ENCODE results near the gene CHST1.

The CHST1 gene

DNA sequence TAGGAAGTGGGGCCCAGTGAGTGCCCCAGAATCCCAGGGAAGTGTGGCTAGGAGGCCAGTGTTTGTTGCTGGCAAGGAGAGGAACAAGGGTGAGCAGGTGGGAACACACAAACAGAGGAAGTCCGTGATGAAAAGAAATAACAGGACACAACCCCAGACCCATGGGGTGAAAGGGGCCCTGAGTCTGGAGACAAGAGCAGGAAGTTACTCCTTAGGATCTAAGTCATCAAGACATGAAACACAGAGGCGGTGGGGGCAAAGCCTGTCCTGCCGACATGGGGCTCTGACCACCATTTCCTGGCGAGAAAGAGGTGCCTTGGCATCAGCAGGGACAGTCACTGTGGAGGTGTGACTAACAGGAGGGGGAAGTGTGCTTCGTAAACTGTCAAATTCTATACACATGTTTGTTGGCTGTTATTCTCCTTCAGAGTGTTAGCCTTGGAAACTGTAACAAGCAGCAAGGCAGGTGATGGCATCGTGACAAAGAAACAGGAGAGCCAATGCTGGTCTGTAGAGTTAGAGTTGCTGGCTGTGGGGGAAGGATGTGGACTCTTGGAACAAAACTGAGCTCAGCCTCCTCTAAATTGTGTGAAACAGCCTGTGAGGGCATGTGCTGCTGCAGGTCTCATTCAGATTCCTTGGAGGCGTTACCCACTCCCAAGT lies 21.7 kb downstream of the CHST1 start:
- no peak overlapping the region for H3K9ac ChIP-seq (ENCODE audit: low read depth in 1 of 2, low read length in 2 of 2)
- H3K9me3 ChIP-seq (ENCODE audit: control insufficient read depth in 1 of 2, low read length in 2 of 2): no peaks in the 10 kb centered on the region
- no peaks in the 10 kb centered on the region for H3K4me1 ChIP-seq (ENCODE audit: control insufficient read depth in 1 of 2, insufficient read depth in 2 of 2, low read length in 2 of 2)
- H3K27ac ChIP-seq (ENCODE audit: low read depth, low read length): no peak overlapping the region
- no peak overlapping the region for H3K4me3 ChIP-seq (ENCODE audit: low read depth in 1 of 2, low read length in 2 of 2)
- H3K27me3 ChIP-seq (ENCODE audit: control insufficient read depth in 1 of 2, insufficient read depth in 2 of 2, low read length in 2 of 2): no peaks in the 10 kb centered on the region
- H3K36me3 ChIP-seq (ENCODE audit: control insufficient read depth in 1 of 2, insufficient read depth in 2 of 2, low read length in 2 of 2): no peaks in the 10 kb centered on the region

DNA sequence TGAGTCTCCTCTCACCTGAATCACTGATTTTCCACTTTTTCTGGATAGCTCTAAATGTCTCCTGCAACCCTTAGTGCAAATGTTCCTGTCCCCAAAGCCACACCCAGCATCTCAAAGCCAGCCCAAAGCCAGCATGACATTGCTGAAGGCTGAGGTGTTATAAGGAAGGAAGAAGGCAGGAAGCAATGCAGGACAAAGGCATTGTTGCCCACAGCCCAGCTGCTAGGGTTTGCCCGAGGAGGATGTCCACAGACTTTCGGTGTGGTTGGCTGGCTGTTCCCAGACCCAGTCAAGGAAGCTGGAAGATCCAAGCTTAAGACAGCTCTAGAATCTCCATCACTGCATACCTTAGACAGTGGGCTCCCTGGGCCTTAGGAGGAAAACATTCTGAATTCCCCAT lies 23.5 kb downstream of the CHST1 start:
- no peaks in the 10 kb centered on the region for H3K4me1 ChIP-seq (ENCODE audit: control insufficient read depth in 1 of 2, insufficient read depth in 2 of 2, low read length in 2 of 2)
- no peaks in the 10 kb centered on the region for H3K36me3 ChIP-seq (ENCODE audit: control insufficient read depth in 1 of 2, insufficient read depth in 2 of 2, low read length in 2 of 2)
- H3K9ac ChIP-seq (ENCODE audit: low read depth in 1 of 2, low read length in 2 of 2): no peak overlapping the region
- no peak overlapping the region for H3K27ac ChIP-seq (ENCODE audit: low read depth, low read length)
- no peak overlapping the region for H3K4me3 ChIP-seq (ENCODE audit: low read depth in 1 of 2, low read length in 2 of 2)
- no peaks in the 10 kb centered on the region for H3K9me3 ChIP-seq (ENCODE audit: control insufficient read depth in 1 of 2, low read length in 2 of 2)
- no peaks in the 10 kb centered on the region for H3K27me3 ChIP-seq (ENCODE audit: control insufficient read depth in 1 of 2, insufficient read depth in 2 of 2, low read length in 2 of 2)

DNA sequence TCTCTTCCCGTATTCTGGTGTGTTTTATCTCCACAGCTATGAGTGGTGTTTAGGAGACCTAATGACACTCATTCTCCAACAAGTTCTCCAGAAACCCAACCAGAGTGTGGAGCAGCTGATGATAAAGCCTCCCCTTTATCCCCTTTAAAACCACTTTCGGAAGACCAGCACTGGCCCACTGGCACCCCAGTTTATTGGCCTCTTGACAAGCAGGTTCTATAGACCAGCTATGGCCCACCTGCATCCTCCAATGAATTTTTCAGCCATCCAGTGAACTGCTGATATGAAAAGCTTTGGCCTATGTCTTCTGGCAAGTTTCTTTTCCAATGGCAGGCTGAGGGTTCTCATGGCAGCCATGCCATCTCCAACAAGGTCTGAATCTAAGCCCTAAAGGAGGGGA lies 27.4 kb downstream of the CHST1 start:
- Histone ChIP-seq H3K36me3 (ENCODE audit: control insufficient read depth in 1 of 2, insufficient read depth in 2 of 2, low read length in 2 of 2) (no peaks in the 10 kb centered on the region), H3K9me3 (ENCODE audit: control insufficient read depth in 1 of 2, low read length in 2 of 2) (no peaks in the 10 kb centered on the region), H3K4me3 (ENCODE audit: low read depth in 1 of 2, low read length in 2 of 2) (no peak overlapping the region), H3K27me3 (ENCODE audit: control insufficient read depth in 1 of 2, insufficient read depth in 2 of 2, low read length in 2 of 2) (no peaks in the 10 kb centered on the region), H3K27ac (ENCODE audit: low read depth, low read length) (no peak overlapping the region), H3K9ac (ENCODE audit: low read depth in 1 of 2, low read length in 2 of 2) (no peak overlapping the region), H3K4me1 (ENCODE audit: control insufficient read depth in 1 of 2, insufficient read depth in 2 of 2, low read length in 2 of 2) (no peaks in the 10 kb centered on the region)

DNA sequence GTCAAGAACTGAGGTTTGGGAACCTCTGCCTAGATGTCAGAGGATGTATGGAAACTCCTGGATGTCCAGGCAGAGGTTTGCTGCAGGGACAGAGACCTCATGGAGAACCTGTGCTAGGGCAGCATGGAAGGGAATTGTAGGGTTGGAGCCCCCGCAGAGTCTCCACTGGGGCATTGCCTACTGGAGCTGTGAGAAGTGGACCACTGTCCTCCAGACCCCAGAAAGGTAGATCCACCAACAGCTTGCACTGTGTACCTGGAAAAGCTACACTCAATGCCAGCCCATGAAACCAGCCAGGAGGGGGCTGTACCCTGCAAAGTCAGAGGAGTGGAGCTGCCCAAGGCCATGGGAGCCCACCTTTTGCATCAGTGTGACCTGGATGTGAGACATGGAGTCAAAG lies 29.5 kb downstream of the CHST1 start:
- Histone ChIP-seq H3K4me1 (ENCODE audit: control insufficient read depth in 1 of 2, insufficient read depth in 2 of 2, low read length in 2 of 2) (no peaks in the 10 kb centered on the region), H3K9ac (ENCODE audit: low read depth in 1 of 2, low read length in 2 of 2) (no peak overlapping the region), H3K36me3 (ENCODE audit: control insufficient read depth in 1 of 2, insufficient read depth in 2 of 2, low read length in 2 of 2) (no peaks in the 10 kb centered on the region)

DNA sequence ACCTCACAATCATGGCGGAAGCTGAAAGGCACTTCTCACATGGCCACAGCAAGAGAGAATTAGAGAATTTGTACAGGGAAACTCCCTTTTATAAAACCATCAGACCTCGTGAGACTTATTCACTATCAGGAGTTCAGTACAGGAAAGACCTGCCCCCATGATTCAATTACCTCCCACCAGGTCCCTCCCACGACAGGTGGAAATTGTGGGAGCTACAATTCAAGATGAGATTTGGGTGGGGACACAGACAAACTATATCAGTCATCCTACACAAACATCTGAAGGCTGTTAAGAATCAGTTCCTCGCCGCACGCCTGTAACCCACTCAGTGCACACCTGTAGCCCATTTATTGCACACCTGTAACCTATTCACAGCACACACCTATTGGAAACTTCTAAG lies 39.8 kb downstream of the CHST1 start:
- H3K4me1 ChIP-seq (ENCODE audit: control insufficient read depth in 1 of 2, insufficient read depth in 2 of 2, low read length in 2 of 2): no peaks in the 10 kb centered on the region
- no peaks in the 10 kb centered on the region for H3K36me3 ChIP-seq (ENCODE audit: control insufficient read depth in 1 of 2, insufficient read depth in 2 of 2, low read length in 2 of 2)
- no peaks in the 10 kb centered on the region for H3K27me3 ChIP-seq (ENCODE audit: control insufficient read depth in 1 of 2, insufficient read depth in 2 of 2, low read length in 2 of 2)
- H3K4me3 ChIP-seq (ENCODE audit: low read depth in 1 of 2, low read length in 2 of 2): no peak overlapping the region
- no peak overlapping the region for H3K27ac ChIP-seq (ENCODE audit: low read depth, low read length)
- peaks cover 0 to 2% of the 10 kb centered on the region in 2 donors for H3K9me3 ChIP-seq (ENCODE audit: control insufficient read depth in 1 of 2, low read length in 2 of 2)
- no peak overlapping the region for H3K9ac ChIP-seq (ENCODE audit: low read depth in 1 of 2, low read length in 2 of 2)

More for the DNA sequence above, 29.5 kb downstream of the CHST1 start:
- Histone ChIP-seq H3K27me3 (ENCODE audit: control insufficient read depth in 1 of 2, insufficient read depth in 2 of 2, low read length in 2 of 2) (no peaks in the 10 kb centered on the region), H3K27ac (ENCODE audit: low read depth, low read length) (no peak overlapping the region), H3K4me3 (ENCODE audit: low read depth in 1 of 2, low read length in 2 of 2) (no peak overlapping the region), H3K9me3 (ENCODE audit: control insufficient read depth in 1 of 2, low read length in 2 of 2) (no peaks in the 10 kb centered on the region)

DNA sequence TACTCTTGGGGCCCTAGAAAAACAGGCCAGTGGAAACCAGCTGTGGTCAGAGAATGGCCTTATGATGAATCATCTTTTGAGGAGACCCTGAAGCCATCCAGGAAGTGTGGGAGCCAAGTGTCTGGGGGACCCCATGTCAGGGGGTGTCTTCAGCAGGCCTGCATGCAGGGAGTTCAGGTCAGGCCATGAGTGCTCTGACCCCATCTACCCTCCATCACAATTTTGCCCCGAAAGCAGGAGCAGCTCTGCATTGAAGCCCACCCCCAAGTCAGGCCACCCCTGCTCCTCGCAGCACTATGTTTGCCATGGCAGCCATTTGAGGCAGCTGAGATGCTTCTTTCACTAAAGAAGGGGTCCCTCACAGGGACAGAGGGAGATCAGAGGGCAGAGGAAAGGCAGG lies 41.3 kb downstream of the CHST1 start:
- Histone ChIP-seq H3K27me3 (ENCODE audit: control insufficient read depth in 1 of 2, insufficient read depth in 2 of 2, low read length in 2 of 2) (peaks cover 0 to 3% of the 10 kb centered on the region in 2 donors), H3K27ac (ENCODE audit: low read depth, low read length) (no peak overlapping the region), H3K4me3 (ENCODE audit: low read depth in 1 of 2, low read length in 2 of 2) (no peak overlapping the region), H3K9ac (ENCODE audit: low read depth in 1 of 2, low read length in 2 of 2) (no peak overlapping the region), H3K9me3 (ENCODE audit: control insufficient read depth in 1 of 2, low read length in 2 of 2) (peaks cover 0 to 6% of the 10 kb centered on the region in 2 donors), H3K36me3 (ENCODE audit: control insufficient read depth in 1 of 2, insufficient read depth in 2 of 2, low read length in 2 of 2) (no peaks in the 10 kb centered on the region), H3K4me1 (ENCODE audit: control insufficient read depth in 1 of 2, insufficient read depth in 2 of 2, low read length in 2 of 2) (no peaks in the 10 kb centered on the region)

DNA sequence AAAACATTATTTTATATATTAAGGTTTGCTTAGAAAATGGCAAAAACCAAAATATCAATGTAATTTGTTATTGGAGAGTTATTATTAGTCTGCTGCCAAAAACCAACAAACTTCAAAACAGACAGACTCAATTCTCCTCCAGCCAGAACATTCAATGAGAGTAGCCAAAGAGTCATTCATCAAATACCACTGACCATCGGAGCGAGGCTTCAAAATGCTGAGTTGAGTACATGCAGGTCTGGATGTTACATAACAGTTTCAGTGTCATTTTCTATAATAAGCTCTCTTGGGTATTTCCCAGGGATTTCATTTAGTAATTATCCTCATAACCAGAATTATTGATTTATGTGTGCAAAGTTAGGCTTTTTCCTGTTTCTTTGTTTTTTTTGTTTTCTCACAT lies 42.6 kb downstream of the CHST1 start:
- H3K36me3 ChIP-seq (ENCODE audit: control insufficient read depth in 1 of 2, insufficient read depth in 2 of 2, low read length in 2 of 2): no peaks in the 10 kb centered on the region
- peaks cover 0 to 6% of the 10 kb centered on the region in 2 donors for H3K9me3 ChIP-seq (ENCODE audit: control insufficient read depth in 1 of 2, low read length in 2 of 2)
- no peak overlapping the region for H3K9ac ChIP-seq (ENCODE audit: low read depth in 1 of 2, low read length in 2 of 2)
- no peak overlapping the region for H3K27ac ChIP-seq (ENCODE audit: low read depth, low read length)
- peaks cover 0 to 3% of the 10 kb centered on the region in 2 donors for H3K27me3 ChIP-seq (ENCODE audit: control insufficient read depth in 1 of 2, insufficient read depth in 2 of 2, low read length in 2 of 2)
- H3K4me1 ChIP-seq (ENCODE audit: control insufficient read depth in 1 of 2, insufficient read depth in 2 of 2, low read length in 2 of 2): no peaks in the 10 kb centered on the region
- no peak overlapping the region for H3K4me3 ChIP-seq (ENCODE audit: low read depth in 1 of 2, low read length in 2 of 2)

DNA sequence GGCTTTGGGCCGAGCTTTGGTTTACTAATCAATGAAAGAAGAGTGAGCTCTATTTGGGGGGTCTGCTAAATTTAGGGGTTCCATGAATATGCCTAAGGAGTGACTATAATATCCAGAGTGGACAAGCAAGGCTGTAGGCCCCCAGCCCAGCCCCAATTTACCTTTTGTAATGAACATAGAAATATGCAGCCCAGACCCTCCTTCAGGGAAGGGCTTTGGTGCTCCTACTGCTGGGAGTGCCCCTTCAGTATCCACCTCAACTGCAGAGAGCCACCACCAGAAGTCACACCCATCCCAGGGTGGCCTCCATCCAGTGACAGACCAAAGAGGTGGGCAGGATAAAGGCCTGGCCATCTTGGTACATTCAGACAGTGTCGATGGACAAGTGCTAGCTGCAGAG lies 43.1 kb downstream of the CHST1 start:
- Histone ChIP-seq H3K9ac (ENCODE audit: low read depth in 1 of 2, low read length in 2 of 2) (no peak overlapping the region), H3K4me1 (ENCODE audit: control insufficient read depth in 1 of 2, insufficient read depth in 2 of 2, low read length in 2 of 2) (no peaks in the 10 kb centered on the region), H3K27ac (ENCODE audit: low read depth, low read length) (no peak overlapping the region), H3K4me3 (ENCODE audit: low read depth in 1 of 2, low read length in 2 of 2) (no peak overlapping the region), H3K9me3 (ENCODE audit: control insufficient read depth in 1 of 2, low read length in 2 of 2) (peaks cover 0 to 6% of the 10 kb centered on the region in 2 donors), H3K27me3 (ENCODE audit: control insufficient read depth in 1 of 2, insufficient read depth in 2 of 2, low read length in 2 of 2) (peaks cover 0 to 3% of the 10 kb centered on the region in 2 donors), H3K36me3 (ENCODE audit: control insufficient read depth in 1 of 2, insufficient read depth in 2 of 2, low read length in 2 of 2) (no peaks in the 10 kb centered on the region)

DNA sequence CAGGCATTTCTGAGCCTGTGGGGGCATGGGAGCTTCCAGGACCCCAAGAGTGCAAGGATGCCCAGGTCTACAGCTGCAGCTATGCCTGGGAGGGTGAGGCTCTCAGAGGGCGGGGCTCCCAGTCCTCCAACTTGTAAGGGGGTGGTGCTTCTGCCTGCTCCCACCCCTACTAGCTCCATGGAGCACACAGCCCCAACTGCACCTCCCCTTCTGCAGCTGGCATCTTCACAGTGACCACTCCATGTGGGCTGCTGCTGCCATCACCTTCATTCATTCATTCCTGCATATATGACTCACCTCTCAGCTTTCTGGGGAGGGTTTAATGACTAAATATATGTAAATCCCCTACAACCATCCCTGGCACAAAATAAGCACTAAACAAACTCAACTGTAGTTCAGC lies 43.8 kb downstream of the CHST1 start:
- Histone ChIP-seq H3K9ac (ENCODE audit: low read depth in 1 of 2, low read length in 2 of 2) (no peak overlapping the region), H3K27ac (ENCODE audit: low read depth, low read length) (no peak overlapping the region), H3K4me1 (ENCODE audit: control insufficient read depth in 1 of 2, insufficient read depth in 2 of 2, low read length in 2 of 2) (no peaks in the 10 kb centered on the region), H3K9me3 (ENCODE audit: control insufficient read depth in 1 of 2, low read length in 2 of 2) (peaks cover 0 to 6% of the 10 kb centered on the region in 2 donors), H3K36me3 (ENCODE audit: control insufficient read depth in 1 of 2, insufficient read depth in 2 of 2, low read length in 2 of 2) (no peaks in the 10 kb centered on the region), H3K27me3 (ENCODE audit: control insufficient read depth in 1 of 2, insufficient read depth in 2 of 2, low read length in 2 of 2) (peaks cover 0 to 3% of the 10 kb centered on the region in 2 donors), H3K4me3 (ENCODE audit: low read depth in 1 of 2, low read length in 2 of 2) (no peak overlapping the region)

DNA sequence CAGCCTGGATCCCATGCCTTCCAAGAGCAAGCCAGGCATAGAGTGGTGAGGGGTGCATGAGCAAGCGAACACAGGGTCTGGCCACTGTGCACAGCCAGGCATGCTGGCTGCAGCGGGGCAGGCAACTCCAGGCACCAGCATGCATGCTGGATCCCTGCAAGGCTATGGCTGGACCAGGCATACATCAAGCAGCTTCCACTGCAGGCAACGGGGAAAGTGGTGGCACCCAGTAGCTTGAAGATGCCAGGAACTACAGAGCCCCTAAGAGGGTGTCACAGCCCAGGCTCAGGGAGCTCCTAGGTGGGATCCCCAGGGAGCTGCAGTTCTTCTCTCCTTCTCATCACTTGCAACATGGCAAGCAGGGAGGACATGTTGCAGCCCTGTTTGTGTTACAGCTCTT lies 45.2 kb downstream of the CHST1 start:
- Histone ChIP-seq H3K4me1 (ENCODE audit: control insufficient read depth in 1 of 2, insufficient read depth in 2 of 2, low read length in 2 of 2) (no peaks in the 10 kb centered on the region), H3K9me3 (ENCODE audit: control insufficient read depth in 1 of 2, low read length in 2 of 2) (peaks cover 0 to 6% of the 10 kb centered on the region in 2 donors), H3K9ac (ENCODE audit: low read depth in 1 of 2, low read length in 2 of 2) (no peak overlapping the region), H3K36me3 (ENCODE audit: control insufficient read depth in 1 of 2, insufficient read depth in 2 of 2, low read length in 2 of 2) (no peaks in the 10 kb centered on the region), H3K27me3 (ENCODE audit: control insufficient read depth in 1 of 2, insufficient read depth in 2 of 2, low read length in 2 of 2) (peaks cover 0 to 3% of the 10 kb centered on the region in 2 donors), H3K27ac (ENCODE audit: low read depth, low read length) (no peak overlapping the region), H3K4me3 (ENCODE audit: low read depth in 1 of 2, low read length in 2 of 2) (no peak overlapping the region)
